ENCODE measurements around the gene SND1.

SND1 gene

GRCh38 chr7:128074336-128074735 lies 422.3 kb downstream of the SND1 start:
- in situ Hi-C loops (cut with HindIII; ENCODE audit: low sequenced_read_pairs), result no loop called here
- no peak for TF ChIP-seq CTCF (IDR thresholded peaks at IDR 0.05; ENCODE audit: low read depth, low read length, missing control alignments)
- no peak for DNase-seq (ENCODE audit: low read depth)
- H3K4me3 ChIP-seq (ENCODE audit: low read depth, low read length), result no peak overlapping the region

GRCh38 chr7:128074736-128075135 lies 422.7 kb downstream of the SND1 start:
- H3K4me3 ChIP-seq (ENCODE audit: low read depth, low read length), result no peak overlapping the region
- in situ Hi-C loops (cut with HindIII; ENCODE audit: low sequenced_read_pairs), result no loop called here
- TF ChIP-seq CTCF (IDR thresholded peaks at IDR 0.05; ENCODE audit: low read depth, low read length, missing control alignments), result no peak
- DNase-seq (ENCODE audit: low read depth), result no peak

GRCh38 chr7:128075242-128076095 lies 423.5 kb downstream of the SND1 start:
- DNase-seq (ENCODE audit: low read depth), result no peak
- no peak for TF ChIP-seq CTCF (IDR thresholded peaks at IDR 0.05; ENCODE audit: low read depth, low read length, missing control alignments)
- no peak overlapping the region for H3K4me3 ChIP-seq (ENCODE audit: low read depth, low read length)
- in situ Hi-C loops (cut with HindIII; ENCODE audit: low sequenced_read_pairs), result no loop called here

- no peak for DNase-seq (ENCODE audit: low read depth)
- no peak overlapping the region for H3K4me3 ChIP-seq (ENCODE audit: low read depth, low read length)
- no peak for TF ChIP-seq CTCF (IDR thresholded peaks at IDR 0.05; ENCODE audit: low read depth, low read length, missing control alignments)
- in situ Hi-C loops (cut with HindIII; ENCODE audit: low sequenced_read_pairs), result no loop called here
Observed at GRCh38 chr7:128076196-128076795, 424.3 kb downstream of the SND1 start.

GRCh38 chr7:128076796-128077271 lies 424.8 kb downstream of the SND1 start:
- in situ Hi-C loops (cut with HindIII; ENCODE audit: low sequenced_read_pairs), result no loop called here
- H3K4me3 ChIP-seq (ENCODE audit: low read depth, low read length), result no peak overlapping the region
- no peak for TF ChIP-seq CTCF (IDR thresholded peaks at IDR 0.05; ENCODE audit: low read depth, low read length, missing control alignments)
- DNase-seq (ENCODE audit: low read depth), result no peak

GRCh38 chr7:128078309-128078708 lies 426.3 kb downstream of the SND1 start:
- in situ Hi-C loops (cut with HindIII; ENCODE audit: low sequenced_read_pairs), result no loop called here
- no peak for DNase-seq (ENCODE audit: low read depth)

More at GRCh38 chr7:128078309-128078708, 426.3 kb downstream of the SND1 start:
- no peak for TF ChIP-seq CTCF (IDR thresholded peaks at IDR 0.05; ENCODE audit: low read depth, low read length, missing control alignments)
- no peak overlapping the region for H3K4me3 ChIP-seq (ENCODE audit: low read depth, low read length)

Measured in astrocyte of the cerebellum (primary cell).